GM13976 (cell line): ENCODE measurements around the gene CASZ1.

Experiments used
- DNase-seq: peaks from one replicate; pipeline ENCODE4 v3.0.0; 2012; ENCODE audit warnings: low spot score
- in situ Hi-C: fragments of 300-500 bp; cut with MboI; formaldehyde crosslinking; loops from one replicate; pipeline ENCODE4 v1.12.0; 2022; ENCODE audit warnings: low sequenced_read_pairs, mixed read lengths, inconsistent platforms; ENCODE audit not compliant: unreplicated experiment
- TF ChIP-seq, protein P1 (sequence below): IDR thresholded peaks from 2 replicates; pipeline ENCODE4 v1.5.1; 2012; ENCODE audit warnings: borderline replicate concordance, mild to moderate bottlenecking; ENCODE audit not compliant: insufficient read depth; ENCODE audit errors: extremely low read depth, missing control alignments, control extremely low read depth

CASZ1 gene

DNA sequence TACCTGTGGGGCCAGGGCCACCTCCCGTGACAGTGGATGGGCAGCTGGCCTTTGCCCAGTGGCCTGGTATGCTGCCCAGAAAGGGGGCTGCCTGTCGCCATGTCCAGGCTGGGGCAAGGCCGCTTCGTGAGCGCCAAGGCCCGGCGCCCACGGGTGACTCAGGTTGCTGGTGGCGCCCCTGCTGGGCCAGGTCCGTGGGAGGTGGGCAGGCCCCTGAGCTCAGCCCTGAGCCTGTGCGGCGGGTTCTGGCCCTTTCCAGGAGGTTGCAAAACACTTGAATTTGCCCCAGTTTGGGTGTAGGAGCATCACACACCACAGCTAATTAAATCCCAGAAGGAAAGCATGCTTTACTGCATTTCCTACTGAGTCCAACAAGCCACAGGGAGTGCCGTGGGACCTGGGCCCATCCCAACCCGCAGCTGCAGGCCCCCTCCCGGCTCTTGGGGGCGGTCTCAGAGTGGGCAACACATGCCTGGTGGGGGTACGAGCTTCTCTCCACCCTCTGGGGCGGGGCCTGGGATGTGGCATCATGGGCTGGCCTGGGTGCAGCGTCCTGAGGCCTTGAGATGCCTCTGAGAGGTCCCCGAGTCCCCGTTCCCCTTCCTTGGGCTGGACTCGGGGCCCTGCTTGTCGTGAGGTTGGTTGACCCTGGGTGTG is 161.9 kb downstream of the CASZ1 start:
- in situ Hi-C loops: no loop called here
- no peak for DNase-seq
- TF ChIP-seq, protein P1, sequence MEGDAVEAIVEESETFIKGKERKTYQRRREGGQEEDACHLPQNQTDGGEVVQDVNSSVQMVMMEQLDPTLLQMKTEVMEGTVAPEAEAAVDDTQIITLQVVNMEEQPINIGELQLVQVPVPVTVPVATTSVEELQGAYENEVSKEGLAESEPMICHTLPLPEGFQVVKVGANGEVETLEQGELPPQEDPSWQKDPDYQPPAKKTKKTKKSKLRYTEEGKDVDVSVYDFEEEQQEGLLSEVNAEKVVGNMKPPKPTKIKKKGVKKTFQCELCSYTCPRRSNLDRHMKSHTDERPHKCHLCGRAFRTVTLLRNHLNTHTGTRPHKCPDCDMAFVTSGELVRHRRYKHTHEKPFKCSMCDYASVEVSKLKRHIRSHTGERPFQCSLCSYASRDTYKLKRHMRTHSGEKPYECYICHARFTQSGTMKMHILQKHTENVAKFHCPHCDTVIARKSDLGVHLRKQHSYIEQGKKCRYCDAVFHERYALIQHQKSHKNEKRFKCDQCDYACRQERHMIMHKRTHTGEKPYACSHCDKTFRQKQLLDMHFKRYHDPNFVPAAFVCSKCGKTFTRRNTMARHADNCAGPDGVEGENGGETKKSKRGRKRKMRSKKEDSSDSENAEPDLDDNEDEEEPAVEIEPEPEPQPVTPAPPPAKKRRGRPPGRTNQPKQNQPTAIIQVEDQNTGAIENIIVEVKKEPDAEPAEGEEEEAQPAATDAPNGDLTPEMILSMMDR: no peak

DNA sequence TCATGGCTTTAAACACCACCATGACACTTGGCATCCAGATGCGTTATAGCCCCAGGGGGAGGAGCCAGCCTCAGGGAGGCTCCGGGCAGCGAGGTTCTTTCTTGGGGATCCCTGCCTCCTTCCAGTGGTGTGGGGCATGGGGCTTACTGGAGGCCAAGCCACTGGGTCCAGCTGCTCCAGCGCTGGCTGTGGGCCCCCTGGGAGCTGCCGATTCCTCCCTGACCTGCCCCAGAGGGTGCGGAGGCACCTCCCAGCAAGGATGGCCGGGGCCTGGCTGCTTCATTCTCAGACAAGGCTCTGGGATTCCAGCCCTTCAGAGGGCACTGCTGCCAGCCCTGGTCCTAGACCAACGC is 162.4 kb downstream of the CASZ1 start:
- in situ Hi-C loops: no loop called here
- TF ChIP-seq, protein P1: no peak
- DNase-seq: no peak

DNA sequence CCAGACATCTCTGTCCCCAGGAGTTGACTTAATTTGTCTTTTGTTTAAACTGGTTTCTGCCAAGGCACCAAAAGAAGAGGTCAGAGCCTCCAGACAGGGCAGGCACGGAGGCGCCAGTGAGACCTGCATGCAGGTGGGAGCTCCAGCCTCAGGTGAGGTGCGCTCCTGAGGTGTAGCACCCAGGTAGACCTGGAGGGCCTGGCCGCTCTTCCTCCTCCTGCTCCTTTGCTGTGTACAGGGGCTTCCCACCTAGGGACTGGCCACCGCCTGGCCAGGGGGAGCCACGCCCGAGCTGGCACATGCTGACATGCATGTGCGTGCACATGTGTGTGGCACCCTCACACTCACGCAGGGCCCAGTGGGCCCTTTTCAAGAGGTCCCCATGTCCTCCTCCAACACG is 163.0 kb downstream of the CASZ1 start:
- no peak for DNase-seq
- in situ Hi-C loops: no loop called here
- TF ChIP-seq, protein P1: no peak

DNA sequence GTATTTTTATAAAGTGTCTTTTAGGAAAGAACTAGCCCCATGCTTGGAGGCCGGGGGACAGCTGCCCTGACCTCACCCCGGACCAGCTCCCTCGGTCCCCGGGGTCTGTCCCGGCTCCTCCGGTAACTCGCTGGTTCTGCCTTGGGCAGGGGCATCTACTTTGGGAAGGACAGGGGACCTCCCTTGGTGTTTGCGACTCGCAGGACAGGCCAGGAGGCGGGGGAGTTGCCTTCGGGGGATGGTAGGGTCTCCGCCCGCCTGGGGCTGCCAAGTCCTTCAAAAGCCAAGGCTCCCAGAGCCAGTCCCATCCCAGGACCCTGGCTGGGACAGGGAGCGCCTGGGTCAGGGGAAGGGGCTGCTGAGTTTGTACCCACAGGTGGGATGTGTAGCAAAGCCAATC is 163.8 kb downstream of the CASZ1 start:
- TF ChIP-seq, protein P1: no peak
- in situ Hi-C loops: no loop called here
- no peak for DNase-seq

DNA sequence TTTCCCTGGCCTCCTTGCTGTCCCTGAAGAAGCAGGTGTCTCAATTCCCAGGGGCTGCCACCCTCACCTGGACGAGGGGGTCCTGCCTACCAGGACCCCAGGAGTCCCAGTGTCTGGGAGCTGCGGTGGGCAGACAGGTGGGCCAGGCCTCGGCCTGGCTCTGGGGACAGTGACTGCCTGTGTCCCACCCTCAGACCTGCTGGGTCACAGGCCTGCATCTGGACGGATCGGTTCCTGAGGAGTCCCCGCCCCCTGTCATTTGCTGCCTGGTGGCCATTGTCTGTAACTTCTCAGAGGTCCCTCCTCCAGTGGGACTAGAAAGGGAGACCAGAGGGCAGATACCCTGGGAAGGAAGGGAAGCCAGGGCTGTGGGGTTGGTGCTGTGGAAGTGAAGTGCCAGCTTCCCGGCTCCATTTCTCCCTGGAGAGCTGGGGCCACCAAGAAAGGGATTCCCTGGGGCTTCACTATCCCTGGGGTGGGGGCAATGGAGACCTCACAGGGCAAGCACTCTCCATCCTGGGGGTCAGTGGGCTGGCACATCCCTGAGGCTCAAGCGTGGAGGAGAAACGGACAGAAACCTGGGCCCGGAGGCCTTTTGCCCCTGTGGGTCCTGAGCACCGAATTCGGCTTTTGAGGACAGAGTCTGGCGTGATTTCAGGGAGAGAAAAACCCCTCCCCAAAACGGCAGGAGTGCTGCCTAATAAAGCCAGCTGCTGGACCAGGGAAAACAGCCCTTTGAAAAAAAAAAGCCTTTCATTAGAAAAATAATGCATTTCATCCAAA is 164.4 kb downstream of the CASZ1 start:
- in situ Hi-C loops: no loop called here
- TF ChIP-seq, protein P1: no peak
- no peak for DNase-seq

DNA sequence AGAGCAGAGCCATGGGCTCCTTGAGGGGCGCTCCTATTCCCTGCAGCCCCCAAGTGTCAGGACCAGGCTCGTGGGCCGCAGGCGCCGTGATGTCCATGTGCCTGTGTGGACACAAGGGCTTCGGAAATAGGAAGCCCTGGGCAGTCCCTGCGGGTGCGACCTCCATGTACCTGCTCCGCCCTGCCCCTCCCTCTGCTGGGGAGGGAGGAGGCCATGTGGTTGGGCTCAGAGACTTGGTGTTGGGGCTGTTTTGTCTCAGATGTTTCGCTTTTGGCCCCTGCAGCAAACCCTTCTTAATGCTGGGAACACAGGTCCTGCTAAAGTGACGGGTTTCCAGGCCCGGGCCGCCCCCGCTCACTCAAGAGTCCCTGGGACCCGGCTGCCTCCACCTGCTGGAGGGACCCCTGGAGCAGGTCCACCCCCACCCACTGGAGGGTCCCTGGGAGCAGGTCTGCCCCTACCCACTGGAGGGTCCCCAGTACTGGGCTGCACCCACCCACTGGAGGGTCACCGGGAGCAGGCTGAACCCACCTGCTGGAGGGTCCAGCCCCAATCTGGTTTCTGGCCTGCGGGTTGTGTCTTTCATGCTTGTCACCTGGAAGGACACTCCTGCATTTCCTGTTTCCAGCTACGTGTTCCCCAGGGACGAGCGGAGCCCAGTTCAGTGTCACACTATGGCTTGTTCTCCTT is 165.2 kb downstream of the CASZ1 start:
- TF ChIP-seq, protein P1: no peak
- DNase-seq: no peak
- in situ Hi-C loops: no loop called here
